CD4-positive, alpha-beta T cell treated with Interleukin-6 for 4 hours (primary cell): ENCODE results near the gene ATAD3B.
"Not testable (repeated sequence)": the region's sequence is repeated elsewhere in the genome, so short reads cannot be mapped to it uniquely, and the experiment has no call there.

Experiments used
- DNase-seq: peaks from one replicate; pipeline ENCODE4 v3.0.0-alpha.2; 2020; ENCODE audit warnings: mixed read lengths

The ATAD3B gene

DNA sequence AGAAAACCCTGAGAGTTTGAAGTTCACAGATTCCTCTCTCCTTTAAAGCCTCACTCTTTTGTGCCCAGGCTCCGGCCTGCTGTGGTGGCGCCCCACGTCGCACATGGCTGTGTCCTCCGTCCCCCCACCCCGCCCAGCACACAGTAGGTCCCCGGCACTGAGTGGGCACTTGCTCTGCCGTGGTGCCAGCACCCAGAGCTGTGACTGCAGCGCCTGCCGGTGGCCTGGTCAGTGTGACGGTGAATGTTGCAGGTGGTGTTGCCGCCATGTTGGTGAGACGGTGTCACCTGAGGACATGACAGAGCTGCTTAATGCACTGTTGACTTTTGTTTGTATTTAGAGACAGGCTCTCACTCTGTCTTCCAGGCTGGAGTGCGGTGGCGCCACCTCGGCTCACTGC lies 18.7 kb upstream of the ATAD3B start:
- no peak for DNase-seq

DNA sequence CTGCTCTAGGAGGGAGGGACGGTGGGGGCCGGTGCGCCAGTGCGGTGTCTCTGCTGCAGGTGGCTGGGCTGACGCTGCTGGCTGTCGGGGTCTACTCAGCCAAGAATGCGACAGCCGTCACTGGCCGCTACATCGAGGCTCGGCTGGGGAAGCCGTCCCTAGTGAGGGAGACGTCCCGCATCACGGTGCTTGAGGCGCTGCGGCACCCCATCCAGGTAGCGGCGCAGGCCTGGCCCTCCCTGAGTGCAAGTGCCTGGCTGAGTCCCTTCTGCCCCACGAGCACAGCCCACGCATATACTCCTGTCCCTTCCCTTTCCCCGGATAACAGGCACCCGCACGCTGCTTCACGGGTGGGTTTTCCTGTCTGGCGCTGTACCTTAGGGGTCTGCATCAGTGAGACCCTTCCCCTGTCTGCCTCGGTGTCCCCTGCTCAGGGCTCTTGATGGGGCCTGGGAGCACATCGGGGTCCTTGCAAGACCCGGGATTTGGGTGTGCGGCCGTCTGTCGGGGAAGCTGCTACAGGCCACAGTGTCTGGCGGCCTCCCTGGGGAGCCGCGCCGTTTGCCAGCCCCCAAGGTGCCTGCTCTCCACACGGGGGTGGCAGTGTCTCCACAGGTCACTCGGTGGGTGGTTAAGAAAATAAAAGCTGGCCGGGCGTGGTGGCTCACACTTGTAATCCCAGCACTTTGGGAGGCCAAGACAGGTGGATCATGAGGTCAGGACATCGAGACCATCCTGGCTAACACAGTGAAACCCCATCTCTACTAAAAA lies 17.1 kb upstream of the ATAD3B start:
- DNase-seq, result not testable (repeated sequence)

DNA sequence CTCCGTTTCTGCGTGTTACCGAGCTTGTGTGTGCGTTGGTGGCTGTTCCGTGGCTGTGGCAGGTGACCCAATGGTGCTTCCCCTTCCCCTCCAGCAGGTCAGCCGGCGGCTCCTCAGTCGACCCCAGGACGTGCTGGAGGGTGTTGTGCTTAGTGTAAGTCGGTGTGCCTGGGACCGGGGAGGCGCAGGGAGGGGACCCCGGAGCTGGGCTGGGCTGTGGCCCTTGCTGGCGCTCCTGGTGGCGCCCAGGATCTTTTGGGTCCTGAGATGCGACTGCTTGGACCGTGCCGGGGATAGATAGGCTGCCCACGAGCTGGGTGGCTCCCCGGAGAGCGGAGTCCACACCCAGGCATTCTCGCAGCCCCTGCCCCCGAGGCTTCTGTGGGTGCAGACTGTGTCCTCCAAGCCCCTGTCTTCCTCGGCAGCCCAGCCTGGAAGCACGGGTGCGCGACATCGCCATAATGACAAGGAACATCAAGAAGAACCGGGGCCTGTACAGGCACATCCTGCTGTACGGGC lies 16.1 kb upstream of the ATAD3B start:
- DNase-seq, result no peak

DNA sequence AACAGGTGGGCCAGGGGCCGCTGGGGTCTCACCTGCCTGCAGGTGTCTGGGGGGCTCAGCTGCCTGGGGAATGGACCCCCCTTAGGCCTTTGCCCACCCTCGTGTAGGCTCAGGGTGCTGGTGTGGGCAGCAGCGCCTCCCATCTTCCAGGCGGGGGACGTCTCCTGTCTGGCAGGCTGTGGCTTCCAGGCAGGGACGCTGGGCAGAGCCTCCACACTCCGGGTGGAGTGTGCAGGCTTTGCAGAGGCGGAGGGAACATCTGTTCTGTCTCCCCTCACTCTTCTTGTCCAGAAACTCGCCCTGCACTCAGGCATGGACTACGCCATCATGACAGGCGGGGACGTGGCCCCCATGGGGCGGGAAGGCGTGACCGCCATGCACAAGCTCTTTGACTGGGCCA lies 15.6 kb upstream of the ATAD3B start:
- not testable (repeated sequence) for DNase-seq

DNA sequence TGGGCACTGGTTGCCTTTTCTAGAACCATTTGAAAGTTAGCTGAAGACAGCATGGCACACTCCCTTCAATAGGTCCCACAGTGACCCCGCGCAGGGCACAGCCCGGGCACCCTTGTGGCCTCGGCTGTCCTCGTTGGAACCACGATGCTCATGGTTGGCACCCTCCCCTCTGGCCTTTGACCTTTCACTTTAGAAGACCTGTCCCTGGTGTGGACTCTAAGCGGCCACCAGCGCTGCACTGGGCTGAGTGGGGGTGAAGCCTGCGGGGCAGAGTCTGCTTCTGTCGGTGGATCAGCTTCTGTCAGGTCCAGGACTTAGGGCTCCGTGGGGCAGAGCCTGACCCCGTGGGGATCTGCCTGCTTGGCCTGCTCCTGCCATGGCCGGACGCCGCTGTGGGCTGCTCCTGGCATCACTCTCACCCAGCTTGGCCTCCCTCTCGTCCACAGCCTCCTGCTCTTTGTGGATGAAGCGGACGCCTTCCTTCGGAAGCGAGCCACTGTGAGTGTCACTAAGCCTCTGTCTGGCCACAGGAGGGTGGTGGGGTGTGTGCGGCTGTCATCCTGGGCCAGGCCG lies 14.8 kb upstream of the ATAD3B start:
- not testable (repeated sequence) for DNase-seq

DNA sequence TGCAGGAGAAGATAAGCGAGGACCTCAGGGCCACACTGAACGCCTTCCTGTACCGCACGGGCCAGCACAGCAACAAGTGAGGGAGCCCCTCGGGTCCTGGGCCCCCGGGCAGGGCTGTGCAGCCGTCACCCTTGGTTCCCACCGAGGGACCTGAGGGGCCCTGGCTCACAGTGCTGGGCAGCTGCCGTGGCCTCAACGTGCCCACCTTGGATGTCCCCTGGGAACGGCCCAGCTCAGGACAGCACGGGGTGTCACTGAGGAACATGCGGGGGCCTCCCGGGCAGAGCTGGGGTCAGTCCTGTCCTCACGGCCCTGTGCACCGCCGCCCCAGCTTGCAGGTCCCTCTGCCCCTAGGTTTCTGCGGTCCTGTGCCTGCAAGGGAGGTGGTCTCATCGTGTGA lies 12.4 kb upstream of the ATAD3B start:
- DNase-seq, result not testable (repeated sequence)

DNA sequence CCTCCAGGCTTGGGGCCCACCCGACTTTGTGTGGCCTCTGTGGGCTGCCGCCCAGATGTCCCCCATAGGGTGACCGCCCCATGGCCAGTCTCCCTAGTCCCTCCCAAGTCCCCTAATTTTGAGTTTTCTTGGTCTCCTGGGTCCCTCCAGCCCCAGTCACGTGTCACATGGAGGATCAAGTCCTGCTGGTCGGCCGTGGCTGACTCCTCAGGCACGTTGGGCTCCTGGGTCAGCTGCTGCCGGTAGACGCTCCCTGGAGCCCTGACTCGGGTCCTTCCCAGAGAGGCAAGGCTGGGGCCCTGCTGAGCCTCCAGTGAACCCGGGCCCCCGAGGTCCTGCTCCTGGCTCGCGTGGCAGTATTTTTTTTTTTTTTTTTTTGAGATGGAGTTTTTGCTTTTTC lies 11.9 kb upstream of the ATAD3B start:
- DNase-seq, result not testable (repeated sequence)

DNA sequence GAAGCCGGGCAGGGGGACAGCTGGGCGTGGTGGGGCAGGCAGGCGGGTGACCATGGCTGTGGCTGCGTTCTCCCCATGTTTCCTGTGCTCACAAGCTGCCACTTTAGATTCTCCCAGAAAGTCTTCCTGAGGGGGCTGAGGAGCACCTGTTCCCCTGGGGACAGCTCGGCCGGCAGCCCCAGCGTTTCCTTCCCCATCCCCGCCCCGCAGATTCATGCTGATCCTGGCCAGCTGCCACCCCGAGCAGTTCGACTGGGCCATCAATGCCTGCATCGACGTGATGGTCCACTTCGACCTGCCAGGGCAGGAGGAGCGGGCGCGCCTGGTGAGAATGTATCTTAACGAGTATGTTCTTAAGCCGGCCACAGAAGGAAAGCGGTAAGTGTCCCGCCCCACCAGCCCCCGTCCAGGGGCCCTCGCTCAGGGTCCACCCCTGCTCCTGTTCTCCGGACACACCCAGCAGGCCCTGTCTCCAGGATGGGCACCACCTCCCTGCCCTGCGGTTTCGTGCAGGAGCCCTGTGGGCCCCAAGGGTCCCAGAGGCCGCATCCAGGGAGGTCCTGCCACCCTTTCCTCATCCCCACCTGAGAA lies 10.9 kb upstream of the ATAD3B start:
- no peak for DNase-seq

DNA sequence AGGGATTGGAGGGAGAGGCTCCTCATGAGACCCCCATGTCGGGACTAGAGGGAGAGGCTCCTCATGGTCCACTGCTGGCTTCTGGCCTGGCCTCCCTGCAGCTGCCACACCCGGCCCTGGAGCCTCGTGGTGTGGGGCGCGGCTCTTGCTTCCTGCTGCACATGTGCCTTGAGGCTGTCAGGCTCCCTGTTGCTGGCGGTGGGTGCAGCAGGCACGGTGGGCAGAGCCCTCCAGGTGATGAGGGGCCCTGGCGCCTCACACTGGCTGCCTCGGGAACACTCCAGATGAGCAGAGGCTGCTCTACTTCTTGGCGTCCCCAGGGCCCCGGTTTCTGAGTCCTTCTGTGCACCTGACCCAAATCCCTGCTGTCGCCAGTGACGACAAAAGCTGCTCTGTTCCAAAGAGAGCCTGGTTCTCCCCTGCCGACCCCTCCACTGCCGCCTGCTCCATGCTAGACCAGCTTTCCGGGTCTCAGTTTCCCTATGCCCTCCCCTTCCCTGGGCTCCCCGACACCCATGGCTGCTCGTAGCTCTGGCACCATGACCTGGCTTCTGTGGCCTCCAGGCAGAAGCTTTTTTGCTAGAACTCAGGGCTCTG lies 9.7 kb upstream of the ATAD3B start:
- DNase-seq, result no peak

DNA sequence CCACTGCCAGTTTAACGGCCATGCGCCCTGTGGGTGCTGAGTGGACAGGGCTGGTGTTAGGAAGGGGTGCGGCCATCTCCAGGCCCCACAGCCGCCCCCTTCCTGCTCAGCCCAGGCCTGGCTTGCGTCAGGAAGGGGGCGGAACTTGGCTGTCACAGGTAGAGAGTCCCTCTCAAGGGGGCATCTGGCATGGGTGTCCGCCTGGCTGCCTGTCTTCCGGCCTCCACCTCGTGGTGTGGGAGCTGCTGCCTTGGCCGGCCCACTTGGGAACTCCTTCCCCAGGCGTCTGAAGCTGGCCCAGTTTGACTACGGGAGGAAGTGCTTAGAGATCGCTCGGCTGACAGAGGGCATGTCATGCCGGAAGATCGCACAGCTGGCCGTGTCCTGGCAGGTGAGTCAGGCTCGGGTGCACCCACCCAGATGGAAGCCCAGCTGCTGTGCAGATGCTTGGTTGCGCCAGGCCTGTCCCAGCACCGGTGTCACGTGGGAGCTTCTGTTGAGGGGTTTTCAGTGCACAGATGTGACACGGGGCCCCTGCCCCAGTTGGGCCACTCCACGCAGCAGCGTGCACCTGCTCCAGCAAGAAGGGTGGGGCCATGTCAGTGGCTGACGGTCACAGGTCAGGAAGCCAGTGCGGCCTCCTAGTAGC lies 9.1 kb upstream of the ATAD3B start:
- DNase-seq, result peak; percentile 20

DNA sequence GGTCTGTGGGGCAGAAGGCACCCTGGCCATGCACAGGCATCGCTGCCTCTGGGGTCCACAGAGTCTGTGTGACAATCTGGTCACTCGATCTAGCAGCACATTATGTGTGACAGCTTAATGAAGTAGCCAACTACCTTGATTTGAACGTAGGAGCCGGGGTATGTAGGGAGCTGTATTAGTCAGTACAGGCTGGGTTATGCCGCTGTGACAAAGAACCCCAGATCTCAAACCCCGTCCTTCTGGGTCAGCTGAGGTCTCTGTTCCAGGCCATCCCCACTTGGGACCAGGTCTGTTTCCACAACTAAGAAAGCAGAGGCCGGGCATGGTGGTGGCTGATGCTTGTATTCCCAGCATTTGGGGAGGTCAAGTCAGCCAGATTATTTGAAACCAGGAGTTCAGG lies 8.3 kb upstream of the ATAD3B start:
- no peak for DNase-seq

DNA sequence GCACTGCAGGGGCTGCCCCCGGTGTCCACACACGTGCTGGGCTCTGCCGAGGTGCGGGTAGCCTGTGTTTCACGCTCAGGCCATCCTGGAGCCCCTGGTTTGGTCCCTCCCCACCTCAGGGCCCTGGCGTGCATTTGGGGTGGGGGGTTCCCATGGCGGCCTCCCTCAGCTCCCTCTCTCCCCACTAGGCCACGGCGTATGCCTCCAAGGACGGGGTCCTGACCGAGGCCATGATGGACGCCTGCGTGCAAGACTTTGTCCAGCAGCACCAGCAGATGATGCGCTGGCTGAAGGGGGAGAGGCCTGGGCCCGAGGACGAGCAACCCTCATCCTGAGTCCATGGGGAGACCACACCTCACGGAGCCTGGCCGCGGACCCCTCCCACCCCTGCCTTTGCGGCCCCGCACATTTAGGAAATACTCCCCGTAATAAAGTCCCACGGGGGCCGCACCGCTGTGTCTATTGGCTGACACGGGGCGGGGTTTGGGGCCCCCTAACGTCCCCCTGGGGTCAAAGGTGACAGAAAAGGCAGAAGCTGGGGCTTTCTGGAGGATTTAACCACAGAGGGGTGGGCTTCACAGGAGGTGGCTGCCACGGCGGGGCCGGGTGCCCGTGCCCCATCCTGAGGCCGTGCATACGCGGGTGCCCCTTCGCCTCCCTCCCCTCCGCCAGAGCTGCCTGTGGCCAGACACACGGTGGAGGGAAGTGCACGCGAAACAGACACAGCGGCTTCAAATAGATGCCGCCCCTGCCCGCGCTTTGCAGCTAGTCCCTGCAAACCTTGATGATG lies 3.2 kb upstream of the ATAD3B start:
- DNase-seq, result not testable (repeated sequence)

DNA sequence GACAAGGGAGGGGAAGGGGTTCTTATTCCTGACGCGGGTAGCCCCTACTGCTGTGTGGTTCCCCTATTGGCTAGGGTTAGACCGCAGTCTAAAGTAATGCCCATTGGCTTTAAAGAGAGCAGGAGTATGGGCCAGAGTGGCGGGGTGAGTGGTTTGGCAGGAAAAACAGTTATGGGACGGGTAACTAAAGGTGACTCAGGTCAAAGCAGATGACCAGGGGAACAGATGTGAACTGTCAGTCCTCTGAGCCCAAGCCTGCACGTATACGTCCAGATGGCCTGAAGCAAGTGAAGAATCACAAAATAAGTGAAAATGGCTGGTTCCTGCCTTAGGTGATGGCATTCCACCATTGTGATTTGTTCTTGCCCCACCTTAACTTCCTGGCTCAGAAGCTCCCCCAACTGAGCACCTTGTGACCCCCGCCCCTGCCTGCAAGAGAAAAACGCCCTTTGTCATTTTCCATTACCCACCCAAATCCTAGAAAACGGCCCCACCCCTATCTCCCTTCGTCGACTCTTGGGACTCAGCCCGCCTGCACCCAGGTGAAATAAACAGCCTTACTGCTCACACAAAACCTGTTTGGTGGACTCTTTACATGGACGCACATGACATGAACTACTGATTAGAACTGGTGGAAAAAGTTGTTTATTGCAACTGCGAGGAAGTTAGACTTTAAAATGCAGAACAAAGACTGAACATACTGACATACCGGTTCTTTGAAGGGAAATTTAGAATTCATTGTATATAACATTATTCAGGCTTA lies 758 bp upstream of the ATAD3B start:
- DNase-seq, result peak; percentile 10

DNA sequence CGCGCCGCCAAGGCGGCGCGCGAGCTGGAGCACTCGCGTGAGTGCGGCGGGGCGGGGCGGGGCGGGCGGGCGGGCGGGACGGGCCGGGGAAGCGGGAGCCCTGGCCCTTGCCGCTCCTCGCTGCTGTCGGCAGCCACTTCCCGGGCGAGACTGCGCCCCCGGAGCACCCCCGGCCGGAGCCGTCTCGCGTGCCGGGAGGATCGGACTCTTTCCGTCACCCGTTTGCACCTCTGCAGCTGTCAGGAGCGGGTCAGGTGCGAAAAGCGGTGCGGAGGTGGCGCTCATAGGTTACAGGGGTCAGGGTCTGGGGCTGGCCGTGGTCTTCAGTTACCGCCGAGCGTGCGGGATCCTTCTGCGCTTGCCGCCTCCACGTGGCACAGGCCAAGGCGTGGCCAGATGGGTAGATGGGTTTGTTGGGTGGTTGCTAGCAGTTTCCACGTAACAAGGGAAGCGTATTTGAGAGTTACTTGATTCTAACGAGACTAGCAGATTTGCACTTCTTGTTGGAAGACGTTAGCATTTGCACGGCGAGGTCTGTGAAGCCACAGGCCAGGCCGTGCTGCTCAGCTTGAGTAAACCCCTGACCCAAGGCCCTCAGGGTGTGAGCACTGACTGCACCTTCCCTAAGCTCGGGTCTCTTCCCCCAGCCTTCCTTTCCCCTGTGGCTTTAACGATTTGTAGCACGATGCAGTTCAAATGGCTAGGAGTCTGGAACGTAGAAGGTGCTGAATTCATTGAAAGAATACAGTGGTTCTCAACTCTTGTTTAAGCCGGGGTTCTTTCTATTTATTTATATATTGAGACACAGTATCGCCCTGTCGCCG lies 700 bp downstream of the ATAD3B start:
- DNase-seq, result peak; percentile 21

DNA sequence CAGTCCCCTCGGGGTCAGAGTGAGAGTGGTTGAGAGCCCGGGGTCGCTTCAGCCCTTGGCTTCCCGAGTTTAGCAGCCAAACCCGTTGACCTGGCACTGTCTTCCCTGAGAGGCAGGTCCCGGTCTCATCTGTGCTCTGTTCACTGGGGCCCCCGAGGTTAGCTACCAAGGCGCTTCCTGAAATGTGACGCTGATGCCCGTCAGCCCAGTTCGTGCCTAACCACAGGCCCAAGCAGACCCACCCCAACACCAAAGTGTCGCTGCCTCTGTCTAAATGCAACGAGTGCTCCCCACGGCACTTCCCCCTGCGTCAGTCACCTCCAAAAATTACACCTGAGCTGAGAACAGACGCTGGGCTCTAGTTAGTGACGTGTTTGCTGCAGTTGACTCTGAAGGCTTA lies 4.4 kb downstream of the ATAD3B start:
- not testable (repeated sequence) for DNase-seq

DNA sequence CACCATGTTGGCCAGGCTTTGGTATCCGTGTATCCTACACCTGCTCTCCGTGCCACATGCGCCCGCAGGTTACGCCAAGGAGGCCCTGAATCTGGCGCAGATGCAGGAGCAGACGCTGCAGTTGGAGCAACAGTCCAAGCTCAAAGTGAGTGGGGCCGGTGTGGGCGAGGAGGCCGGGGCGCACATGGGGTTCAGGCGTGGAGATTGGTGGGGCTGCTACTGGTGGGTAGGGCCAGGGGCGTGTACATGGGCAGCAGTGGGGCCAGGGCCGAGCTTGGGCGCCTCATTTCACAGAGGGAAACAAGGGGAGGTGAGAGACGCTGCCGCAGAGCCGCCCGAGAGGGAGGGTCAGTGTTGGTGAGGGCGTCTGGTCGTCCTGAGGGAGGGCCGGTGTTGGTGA lies 5.6 kb downstream of the ATAD3B start:
- DNase-seq, result no peak

DNA sequence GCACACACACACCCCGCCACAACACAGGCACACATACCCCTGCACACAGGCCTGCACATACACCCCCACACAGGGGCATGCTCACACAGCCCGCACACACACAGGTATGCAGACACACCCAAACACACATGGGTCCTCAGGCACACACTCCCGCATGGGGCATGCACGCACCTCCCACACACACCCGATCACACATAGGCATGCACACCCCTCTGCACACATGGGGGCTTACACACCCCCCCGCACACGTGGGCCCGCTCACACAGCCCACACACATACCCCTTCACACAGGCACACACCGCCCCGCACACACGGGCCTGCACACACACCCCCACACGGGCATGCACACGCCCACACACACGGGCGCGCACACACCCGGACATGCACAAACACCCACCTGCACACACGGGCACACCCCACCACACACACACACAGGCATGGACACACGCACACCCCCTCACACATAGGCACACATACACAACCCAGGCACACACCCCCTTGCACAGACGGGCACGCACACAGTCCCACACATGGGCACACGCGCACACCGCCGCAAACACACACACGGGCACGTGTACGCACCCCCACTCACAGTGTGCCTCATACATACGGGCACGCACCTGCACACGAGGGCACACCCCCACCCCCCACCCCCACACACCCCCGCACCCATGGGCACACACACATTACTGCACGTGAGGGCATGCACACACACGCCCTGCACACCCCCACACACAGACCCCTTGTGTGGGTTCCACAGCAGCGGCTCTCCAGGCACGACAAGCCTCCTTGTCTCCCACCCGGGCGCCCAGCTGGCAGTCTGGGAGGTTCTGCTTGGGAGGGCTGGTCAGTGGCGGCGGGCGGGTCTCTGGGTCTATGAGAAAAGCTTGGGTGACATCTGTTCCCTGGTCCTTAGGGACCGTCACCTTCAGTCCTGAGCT lies 8.3 kb downstream of the ATAD3B start:
- no peak for DNase-seq

DNA sequence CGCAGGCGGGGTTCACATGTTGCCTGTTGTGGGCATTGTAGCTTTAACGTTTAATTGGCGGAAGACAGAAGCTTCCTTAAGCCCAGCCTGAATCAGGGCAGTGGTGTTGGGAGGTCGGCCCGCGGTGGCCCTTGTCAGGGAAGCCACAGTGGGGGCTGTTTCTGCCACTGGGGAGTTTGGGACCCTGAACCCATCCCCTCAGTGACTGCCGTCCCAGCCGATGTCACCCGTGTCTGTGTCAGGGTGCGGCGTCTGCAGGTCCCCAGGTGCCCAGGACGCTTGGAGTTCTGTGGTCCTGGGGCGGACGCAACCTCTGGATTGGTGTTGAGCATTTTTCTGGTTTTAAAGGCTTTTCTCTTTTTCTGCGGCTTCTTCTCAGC lies 8.9 kb downstream of the ATAD3B start:
- DNase-seq, result not testable (repeated sequence)

DNA sequence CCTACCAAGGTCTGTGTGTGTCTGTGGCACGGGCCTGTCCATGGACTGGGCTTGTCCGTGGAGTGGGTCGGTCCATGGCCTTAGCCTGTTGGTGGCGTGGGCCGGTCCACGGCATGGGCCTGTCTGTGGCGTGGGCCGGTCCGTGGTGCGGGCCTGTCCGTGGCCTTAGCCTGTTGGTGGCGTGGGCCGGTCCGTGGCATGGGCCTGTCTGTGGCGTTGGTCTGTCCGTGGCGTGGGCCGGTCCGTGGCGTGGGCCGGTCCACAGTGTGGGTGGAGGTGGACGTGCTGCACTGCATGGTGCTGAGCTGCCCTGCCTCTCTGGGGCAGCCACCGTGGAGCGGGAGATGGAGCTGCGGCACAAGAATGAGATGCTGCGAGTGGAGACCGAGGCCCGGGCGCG lies 10.2 kb downstream of the ATAD3B start:
- not testable (repeated sequence) for DNase-seq
